Measurements from ENCODE around the gene PLEKHG3. TPM values are rescaled to one million over a fixed set of nuclear protein-coding genes. Genes with fewer than 3 reads are reported as not detected.

Gene PLEKHG3
- total RNA-seq, 1 experiment from 2014 or later, result 75.3 TPM

DNA sequence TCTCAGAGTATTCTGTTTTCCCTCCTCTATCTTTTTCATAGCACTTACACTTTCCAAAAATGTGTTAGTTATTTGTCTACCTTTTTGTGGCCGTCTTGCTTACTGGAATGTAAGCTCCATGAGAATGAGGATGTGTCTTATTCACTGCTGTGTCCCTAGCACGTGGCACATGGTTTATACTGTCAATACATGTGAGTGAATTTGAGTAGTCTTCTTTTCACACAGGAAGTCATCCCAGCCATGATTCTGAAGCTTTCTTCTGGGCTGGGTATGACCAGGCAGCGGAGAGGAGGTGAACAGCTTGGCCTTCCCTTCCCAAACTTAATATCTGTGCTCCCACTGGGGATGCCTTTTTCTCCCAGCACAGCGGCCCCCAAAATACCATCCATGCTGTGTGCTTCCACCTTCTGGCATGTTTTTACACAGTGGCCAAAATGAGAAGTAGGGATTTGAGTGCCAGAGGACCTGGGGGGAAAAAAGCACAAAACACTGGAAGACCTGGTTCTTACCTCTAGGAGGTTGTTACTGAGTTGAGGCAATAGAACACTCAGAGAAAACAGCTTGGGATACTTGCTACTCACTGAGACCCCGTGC lies 10.3 kb downstream of the PLEKHG3 start:
- ChIA-PET CTCF (interaction anchor here (0.8 to 5.2 kb wide), 5 partner anchors 8 to 196 kb away, joined by 3 to 40 read pairs (median 3); partner anchors contain the start of gene PLEKHG3), POLR2A (interaction anchor here (0.9 to 4.1 kb wide), 2 partner anchors 9 to 209 kb away, joined by 3 to 52 read pairs; partner anchors contain the start of gene PLEKHG3)
- ATAC-seq (no peak), DNase-seq (ENCODE audit: low spot score) (no peak)
- TF ChIP-seq, protein P1, sequence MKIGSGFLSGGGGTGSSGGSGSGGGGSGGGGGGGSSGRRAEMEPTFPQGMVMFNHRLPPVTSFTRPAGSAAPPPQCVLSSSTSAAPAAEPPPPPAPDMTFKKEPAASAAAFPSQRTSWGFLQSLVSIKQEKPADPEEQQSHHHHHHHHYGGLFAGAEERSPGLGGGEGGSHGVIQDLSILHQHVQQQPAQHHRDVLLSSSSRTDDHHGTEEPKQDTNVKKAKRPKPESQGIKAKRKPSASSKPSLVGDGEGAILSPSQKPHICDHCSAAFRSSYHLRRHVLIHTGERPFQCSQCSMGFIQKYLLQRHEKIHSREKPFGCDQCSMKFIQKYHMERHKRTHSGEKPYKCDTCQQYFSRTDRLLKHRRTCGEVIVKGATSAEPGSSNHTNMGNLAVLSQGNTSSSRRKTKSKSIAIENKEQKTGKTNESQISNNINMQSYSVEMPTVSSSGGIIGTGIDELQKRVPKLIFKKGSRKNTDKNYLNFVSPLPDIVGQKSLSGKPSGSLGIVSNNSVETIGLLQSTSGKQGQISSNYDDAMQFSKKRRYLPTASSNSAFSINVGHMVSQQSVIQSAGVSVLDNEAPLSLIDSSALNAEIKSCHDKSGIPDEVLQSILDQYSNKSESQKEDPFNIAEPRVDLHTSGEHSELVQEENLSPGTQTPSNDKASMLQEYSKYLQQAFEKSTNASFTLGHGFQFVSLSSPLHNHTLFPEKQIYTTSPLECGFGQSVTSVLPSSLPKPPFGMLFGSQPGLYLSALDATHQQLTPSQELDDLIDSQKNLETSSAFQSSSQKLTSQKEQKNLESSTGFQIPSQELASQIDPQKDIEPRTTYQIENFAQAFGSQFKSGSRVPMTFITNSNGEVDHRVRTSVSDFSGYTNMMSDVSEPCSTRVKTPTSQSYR (CRISPR knock-in tag; IDR thresholded peaks at IDR 0.05), result no peak
- TF ChIP-seq, protein P2, sequence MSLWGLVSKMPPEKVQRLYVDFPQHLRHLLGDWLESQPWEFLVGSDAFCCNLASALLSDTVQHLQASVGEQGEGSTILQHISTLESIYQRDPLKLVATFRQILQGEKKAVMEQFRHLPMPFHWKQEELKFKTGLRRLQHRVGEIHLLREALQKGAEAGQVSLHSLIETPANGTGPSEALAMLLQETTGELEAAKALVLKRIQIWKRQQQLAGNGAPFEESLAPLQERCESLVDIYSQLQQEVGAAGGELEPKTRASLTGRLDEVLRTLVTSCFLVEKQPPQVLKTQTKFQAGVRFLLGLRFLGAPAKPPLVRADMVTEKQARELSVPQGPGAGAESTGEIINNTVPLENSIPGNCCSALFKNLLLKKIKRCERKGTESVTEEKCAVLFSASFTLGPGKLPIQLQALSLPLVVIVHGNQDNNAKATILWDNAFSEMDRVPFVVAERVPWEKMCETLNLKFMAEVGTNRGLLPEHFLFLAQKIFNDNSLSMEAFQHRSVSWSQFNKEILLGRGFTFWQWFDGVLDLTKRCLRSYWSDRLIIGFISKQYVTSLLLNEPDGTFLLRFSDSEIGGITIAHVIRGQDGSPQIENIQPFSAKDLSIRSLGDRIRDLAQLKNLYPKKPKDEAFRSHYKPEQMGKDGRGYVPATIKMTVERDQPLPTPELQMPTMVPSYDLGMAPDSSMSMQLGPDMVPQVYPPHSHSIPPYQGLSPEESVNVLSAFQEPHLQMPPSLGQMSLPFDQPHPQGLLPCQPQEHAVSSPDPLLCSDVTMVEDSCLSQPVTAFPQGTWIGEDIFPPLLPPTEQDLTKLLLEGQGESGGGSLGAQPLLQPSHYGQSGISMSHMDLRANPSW (CRISPR knock-in tag; conservative IDR thresholded peaks at IDR 0.05; ENCODE audit: low read depth), result no peak
- TF ChIP-seq GRHL2 (CRISPR knock-in tag; IDR thresholded peaks at IDR 0.05; ENCODE audit: insufficient replicate concordance, severe bottlenecking), result no peak
- no peak for TF ChIP-seq ZNF396 (CRISPR knock-in tag; IDR thresholded peaks at IDR 0.05; ENCODE audit: borderline replicate concordance)
- TF ChIP-seq, protein P3, sequence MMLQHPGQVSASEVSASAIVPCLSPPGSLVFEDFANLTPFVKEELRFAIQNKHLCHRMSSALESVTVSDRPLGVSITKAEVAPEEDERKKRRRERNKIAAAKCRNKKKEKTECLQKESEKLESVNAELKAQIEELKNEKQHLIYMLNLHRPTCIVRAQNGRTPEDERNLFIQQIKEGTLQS (CRISPR knock-in tag; conservative IDR thresholded peaks at IDR 0.05), result no peak
- no peak for TF ChIP-seq CREM (CRISPR knock-in tag; IDR thresholded peaks at IDR 0.05)
- TF ChIP-seq, protein P4, sequence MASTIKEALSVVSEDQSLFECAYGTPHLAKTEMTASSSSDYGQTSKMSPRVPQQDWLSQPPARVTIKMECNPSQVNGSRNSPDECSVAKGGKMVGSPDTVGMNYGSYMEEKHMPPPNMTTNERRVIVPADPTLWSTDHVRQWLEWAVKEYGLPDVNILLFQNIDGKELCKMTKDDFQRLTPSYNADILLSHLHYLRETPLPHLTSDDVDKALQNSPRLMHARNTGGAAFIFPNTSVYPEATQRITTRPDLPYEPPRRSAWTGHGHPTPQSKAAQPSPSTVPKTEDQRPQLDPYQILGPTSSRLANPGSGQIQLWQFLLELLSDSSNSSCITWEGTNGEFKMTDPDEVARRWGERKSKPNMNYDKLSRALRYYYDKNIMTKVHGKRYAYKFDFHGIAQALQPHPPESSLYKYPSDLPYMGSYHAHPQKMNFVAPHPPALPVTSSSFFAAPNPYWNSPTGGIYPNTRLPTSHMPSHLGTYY (CRISPR knock-in tag; IDR thresholded peaks at IDR 0.05), result no peak
- TF ChIP-seq ZNF416 (CRISPR knock-in tag; IDR thresholded peaks at IDR 0.05), result no peak
- TF ChIP-seq GABPB1 (CRISPR knock-in tag; IDR thresholded peaks at IDR 0.05), result no peak
- no peak for TF ChIP-seq ZNF317 (CRISPR knock-in tag; IDR thresholded peaks at IDR 0.05; ENCODE audit: borderline replicate concordance, low read depth)
- Mint-ChIP-seq H3K9me3 (peaks cover 29% of the 10 kb centered on the region), H3K4me1 (peaks cover 72% of the 10 kb centered on the region), H3K27ac (no peak overlapping the region), H3K36me3 (peaks cover 36% of the 10 kb centered on the region), H3K4me3 (no peak overlapping the region), H3K27me3 (ENCODE audit: low read depth) (peaks cover 24% of the 10 kb centered on the region)

DNA sequence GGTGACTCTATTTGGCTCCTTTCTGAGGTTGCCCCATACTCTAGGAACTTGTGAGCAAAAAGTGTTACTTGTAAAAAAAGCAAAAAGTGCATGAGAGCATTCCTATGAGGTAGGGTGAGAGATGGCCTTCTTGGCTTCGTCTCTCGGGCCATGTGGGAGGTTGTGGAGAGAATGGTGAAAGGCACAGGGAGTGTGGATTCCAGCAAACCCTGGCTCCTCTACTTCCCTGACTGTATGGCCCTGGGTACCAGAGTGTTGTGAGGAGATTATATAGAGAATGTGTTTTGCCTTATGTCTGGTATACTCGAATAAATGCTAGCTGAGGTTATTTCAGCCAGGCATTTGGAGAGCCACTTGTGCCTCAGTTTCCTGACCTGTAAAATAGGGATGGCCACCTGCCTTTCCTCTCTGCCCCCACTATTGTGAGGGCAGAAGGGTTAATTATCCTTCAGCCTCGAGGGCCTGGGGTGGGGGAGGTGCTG lies 11.0 kb downstream of the PLEKHG3 start:
- H3K9me3 Mint-ChIP-seq, result peaks cover 29% of the 10 kb centered on the region
- CTCF ChIA-PET, result interaction anchor here (1.3 to 5.2 kb wide), 5 partner anchors 9 to 50 kb away, joined by 3 to 40 read pairs (median 6); partner anchors contain the start of gene PLEKHG3
- POLR2A ChIA-PET, result interaction anchor here (1.1 to 4.1 kb wide), 3 partner anchors 9 to 33 kb away, joined by 3 to 52 read pairs (median 5); partner anchors contain the start of gene PLEKHG3
- TF ChIP-seq SOX15 (CRISPR knock-in tag; IDR thresholded peaks at IDR 0.05) (no peak), CBFB (CRISPR knock-in tag; IDR thresholded peaks at IDR 0.05; ENCODE audit: low read depth) (no peak), ETV6 (CRISPR knock-in tag; IDR thresholded peaks at IDR 0.05) (no peak; the same call in 1 of the 2 replicates), RORB (CRISPR knock-in tag; IDR thresholded peaks at IDR 0.05) (no peak), SMAD3 (CRISPR knock-in tag; IDR thresholded peaks at IDR 0.05; ENCODE audit: borderline replicate concordance) (no peak), ZNF423 (CRISPR knock-in tag; IDR thresholded peaks at IDR 0.05) (no peak), ZNF232 (CRISPR knock-in tag; IDR thresholded peaks at IDR 0.05) (no peak)
- TF ChIP-seq, protein P5, sequence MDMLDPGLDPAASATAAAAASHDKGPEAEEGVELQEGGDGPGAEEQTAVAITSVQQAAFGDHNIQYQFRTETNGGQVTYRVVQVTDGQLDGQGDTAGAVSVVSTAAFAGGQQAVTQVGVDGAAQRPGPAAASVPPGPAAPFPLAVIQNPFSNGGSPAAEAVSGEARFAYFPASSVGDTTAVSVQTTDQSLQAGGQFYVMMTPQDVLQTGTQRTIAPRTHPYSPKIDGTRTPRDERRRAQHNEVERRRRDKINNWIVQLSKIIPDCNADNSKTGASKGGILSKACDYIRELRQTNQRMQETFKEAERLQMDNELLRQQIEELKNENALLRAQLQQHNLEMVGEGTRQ (CRISPR knock-in tag; IDR thresholded peaks at IDR 0.05), result peak; percentile 24; the same call in 1 of the 2 replicates
- TF ChIP-seq, protein P6, sequence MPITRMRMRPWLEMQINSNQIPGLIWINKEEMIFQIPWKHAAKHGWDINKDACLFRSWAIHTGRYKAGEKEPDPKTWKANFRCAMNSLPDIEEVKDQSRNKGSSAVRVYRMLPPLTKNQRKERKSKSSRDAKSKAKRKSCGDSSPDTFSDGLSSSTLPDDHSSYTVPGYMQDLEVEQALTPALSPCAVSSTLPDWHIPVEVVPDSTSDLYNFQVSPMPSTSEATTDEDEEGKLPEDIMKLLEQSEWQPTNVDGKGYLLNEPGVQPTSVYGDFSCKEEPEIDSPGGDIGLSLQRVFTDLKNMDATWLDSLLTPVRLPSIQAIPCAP (CRISPR knock-in tag; IDR thresholded peaks at IDR 0.05), result 0 out of 2 replicates have a peak, but pooled peaks have one; percentile 71
- TF ChIP-seq, protein P1 (CRISPR knock-in tag; IDR thresholded peaks at IDR 0.05), result no peak
- TF ChIP-seq, protein P7, sequence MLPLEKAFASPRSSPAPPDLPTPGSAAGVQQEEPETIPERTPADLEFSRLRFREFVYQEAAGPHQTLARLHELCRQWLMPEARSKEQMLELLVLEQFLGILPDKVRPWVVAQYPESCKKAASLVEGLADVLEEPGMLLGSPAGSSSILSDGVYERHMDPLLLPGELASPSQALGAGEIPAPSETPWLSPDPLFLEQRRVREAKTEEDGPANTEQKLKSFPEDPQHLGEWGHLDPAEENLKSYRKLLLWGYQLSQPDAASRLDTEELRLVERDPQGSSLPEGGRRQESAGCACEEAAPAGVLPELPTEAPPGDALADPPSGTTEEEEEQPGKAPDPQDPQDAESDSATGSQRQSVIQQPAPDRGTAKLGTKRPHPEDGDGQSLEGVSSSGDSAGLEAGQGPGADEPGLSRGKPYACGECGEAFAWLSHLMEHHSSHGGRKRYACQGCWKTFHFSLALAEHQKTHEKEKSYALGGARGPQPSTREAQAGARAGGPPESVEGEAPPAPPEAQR (CRISPR knock-in tag; IDR thresholded peaks at IDR 0.05), result no peak

More for the DNA sequence above, 11.0 kb downstream of the PLEKHG3 start:
- Mint-ChIP-seq H3K4me1 (peaks cover 71% of the 10 kb centered on the region), H3K27me3 (ENCODE audit: low read depth) (peaks cover 24% of the 10 kb centered on the region), H3K36me3 (peaks cover 36% of the 10 kb centered on the region), H3K4me3 (peak overlapping the region; percentile 72; the same call in 1 of the 2 replicates), H3K27ac (peak overlapping the region; percentile 78)
- DNase-seq (ENCODE audit: low spot score) (no peak), ATAC-seq (peak; percentile 25)

All from WTC11 (cell line).